Measurements from ENCODE around the gene UNC45B. TPM values are rescaled to one million over a fixed set of nuclear protein-coding genes. Genes with fewer than 3 reads are reported as not detected.

UNC45B gene
- total RNA-seq, 4 donors from 2014 or later = 0.05 to 0.31 (median 0.13) TPM; not detected in 1

DNA sequence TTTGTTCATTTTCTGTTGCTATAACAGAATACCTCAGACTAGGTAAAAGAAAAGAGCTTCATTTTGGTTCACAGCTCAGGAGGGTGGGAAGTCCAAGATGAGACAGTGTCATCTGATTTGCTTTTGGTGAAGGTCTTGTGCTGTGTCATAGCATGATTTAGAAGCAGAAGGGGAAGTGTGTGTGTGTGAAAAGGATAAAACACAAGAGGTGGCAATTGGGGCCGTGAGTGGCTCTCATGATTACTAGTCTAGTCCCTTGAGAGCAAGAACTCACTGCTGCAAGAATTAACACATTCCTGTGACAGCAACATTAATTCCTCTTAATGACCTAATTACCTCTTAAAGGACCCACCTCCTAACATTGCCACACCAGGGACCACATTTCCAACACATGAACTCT is 38.2 kb downstream of the UNC45B start:
- H3K9me3 ChIP-seq = no peaks in the 10 kb centered on the region
- H3K27me3 ChIP-seq = peaks cover 4% of the 10 kb centered on the region
- no peaks in the 10 kb centered on the region for H3K4me1 ChIP-seq
- H3K4me3 ChIP-seq = no peak overlapping the region
- WGBS, 2 donors (ENCODE audit: low coverage in 1 of 2) = 25 to 54% methylated on average over 1 of the region's 1 CpG
- TF ChIP-seq EP300 (IDR thresholded peaks at IDR 0.05) (no peak), POLR2AphosphoS5 (IDR thresholded peaks at IDR 0.05) (no peak), POLR2A (IDR thresholded peaks at IDR 0.05) (no peak)
- TF ChIP-seq, protein P1, sequence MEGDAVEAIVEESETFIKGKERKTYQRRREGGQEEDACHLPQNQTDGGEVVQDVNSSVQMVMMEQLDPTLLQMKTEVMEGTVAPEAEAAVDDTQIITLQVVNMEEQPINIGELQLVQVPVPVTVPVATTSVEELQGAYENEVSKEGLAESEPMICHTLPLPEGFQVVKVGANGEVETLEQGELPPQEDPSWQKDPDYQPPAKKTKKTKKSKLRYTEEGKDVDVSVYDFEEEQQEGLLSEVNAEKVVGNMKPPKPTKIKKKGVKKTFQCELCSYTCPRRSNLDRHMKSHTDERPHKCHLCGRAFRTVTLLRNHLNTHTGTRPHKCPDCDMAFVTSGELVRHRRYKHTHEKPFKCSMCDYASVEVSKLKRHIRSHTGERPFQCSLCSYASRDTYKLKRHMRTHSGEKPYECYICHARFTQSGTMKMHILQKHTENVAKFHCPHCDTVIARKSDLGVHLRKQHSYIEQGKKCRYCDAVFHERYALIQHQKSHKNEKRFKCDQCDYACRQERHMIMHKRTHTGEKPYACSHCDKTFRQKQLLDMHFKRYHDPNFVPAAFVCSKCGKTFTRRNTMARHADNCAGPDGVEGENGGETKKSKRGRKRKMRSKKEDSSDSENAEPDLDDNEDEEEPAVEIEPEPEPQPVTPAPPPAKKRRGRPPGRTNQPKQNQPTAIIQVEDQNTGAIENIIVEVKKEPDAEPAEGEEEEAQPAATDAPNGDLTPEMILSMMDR (IDR thresholded peaks at IDR 0.05) = no peak
- no peaks in the 10 kb centered on the region for H3K36me3 ChIP-seq
- no peak overlapping the region for H3K27ac ChIP-seq
- ATAC-seq = no peak

DNA sequence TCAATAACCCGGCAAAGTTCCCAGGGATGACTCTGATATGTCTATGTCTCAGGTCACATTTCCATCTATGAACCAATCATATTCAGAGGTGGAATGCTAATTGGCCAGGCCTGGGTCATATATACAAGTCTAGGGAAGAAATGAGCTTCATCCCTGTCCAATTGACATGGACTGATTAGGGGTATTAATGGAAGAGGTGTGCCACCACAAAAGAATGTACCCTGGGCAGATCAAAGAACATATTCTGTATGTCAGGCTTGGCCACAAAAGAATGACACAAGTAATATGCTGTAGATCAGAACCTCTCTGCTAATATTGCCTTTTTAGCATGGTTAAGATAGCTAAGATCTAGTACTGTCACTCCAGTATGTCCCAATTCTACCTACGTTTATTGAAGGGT is 39.9 kb downstream of the UNC45B start:
- no peak for ATAC-seq
- Histone ChIP-seq H3K9me3 (no peaks in the 10 kb centered on the region), H3K36me3 (no peaks in the 10 kb centered on the region), H3K27ac (no peak overlapping the region), H3K4me3 (no peak overlapping the region), H3K27me3 (peaks cover 4% of the 10 kb centered on the region), H3K4me1 (no peaks in the 10 kb centered on the region)
- WGBS, 2 donors (ENCODE audit: low coverage in 1 of 2) = 63 to 85% methylated on average over 1 to 2 of the region's 2 CpGs
- TF ChIP-seq POLR2A (IDR thresholded peaks at IDR 0.05) = no peak
- TF ChIP-seq, protein P1 (IDR thresholded peaks at IDR 0.05) = no peak
- no peak for TF ChIP-seq EP300 (IDR thresholded peaks at IDR 0.05)
- no peak for TF ChIP-seq POLR2AphosphoS5 (IDR thresholded peaks at IDR 0.05)

DNA sequence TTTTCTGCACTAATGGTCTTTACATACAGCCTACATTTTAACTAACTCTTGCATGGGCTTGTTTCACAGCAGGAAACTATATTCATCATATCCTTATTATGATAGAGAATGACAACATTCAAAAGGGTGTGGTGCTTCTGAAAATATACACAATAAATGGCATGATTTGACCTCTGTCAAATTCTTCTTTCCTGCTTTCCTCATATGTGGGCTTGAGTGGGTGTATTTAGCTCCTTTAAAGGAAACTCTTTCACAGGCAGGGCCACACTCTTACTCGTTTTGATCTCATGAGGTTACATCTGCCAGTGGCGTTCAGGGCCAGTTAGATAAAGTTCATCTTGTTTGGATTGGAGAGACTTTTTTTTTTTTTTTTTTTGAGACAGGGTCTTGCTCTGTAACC is 40.5 kb downstream of the UNC45B start:
- H3K27me3 ChIP-seq = peaks cover 4% of the 10 kb centered on the region
- no peaks in the 10 kb centered on the region for H3K4me1 ChIP-seq
- 26 to 53% methylated on average over 2 of the region's 2 CpGs for WGBS, 2 donors (ENCODE audit: low coverage in 1 of 2)
- no peaks in the 10 kb centered on the region for H3K36me3 ChIP-seq
- H3K9me3 ChIP-seq = no peaks in the 10 kb centered on the region
- no peak for ATAC-seq
- no peak overlapping the region for H3K4me3 ChIP-seq
- H3K27ac ChIP-seq = no peak overlapping the region
- no peak for TF ChIP-seq POLR2AphosphoS5 (IDR thresholded peaks at IDR 0.05)
- no peak for TF ChIP-seq POLR2A (IDR thresholded peaks at IDR 0.05)
- TF ChIP-seq, protein P1 (IDR thresholded peaks at IDR 0.05) = no peak

DNA sequence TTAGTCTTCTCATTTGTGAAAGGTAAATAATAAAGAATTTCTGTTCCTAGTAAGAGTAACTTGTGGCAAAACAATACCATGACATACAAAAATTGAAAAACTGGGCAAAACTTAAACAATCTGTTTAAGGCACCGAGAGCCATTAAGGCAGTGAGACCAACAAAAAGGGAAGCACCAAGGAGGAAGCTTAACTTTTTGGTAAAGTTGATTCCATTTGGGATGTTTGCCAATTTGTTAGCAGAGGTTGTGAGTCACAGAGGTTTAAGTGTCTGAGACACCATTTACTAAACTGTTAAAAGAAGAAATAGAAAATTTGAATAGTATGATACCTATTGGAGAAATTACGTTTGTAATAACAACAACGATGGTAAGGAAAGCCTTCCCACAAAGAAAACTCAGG is 41.7 kb downstream of the UNC45B start:
- no peak for TF ChIP-seq POLR2AphosphoS5 (IDR thresholded peaks at IDR 0.05)
- no peak for TF ChIP-seq POLR2A (IDR thresholded peaks at IDR 0.05)
- TF ChIP-seq, protein P1 (IDR thresholded peaks at IDR 0.05) = no peak
- TF ChIP-seq EP300 (IDR thresholded peaks at IDR 0.05) = no peak
- no peak overlapping the region for H3K27ac ChIP-seq
- ATAC-seq = no peak
- no peak overlapping the region for H3K4me3 ChIP-seq
- WGBS, 2 donors (ENCODE audit: low coverage in 1 of 2) = 64 to 84% methylated on average over 3 of the region's 3 CpGs
- no peaks in the 10 kb centered on the region for H3K27me3 ChIP-seq
- no peaks in the 10 kb centered on the region for H3K9me3 ChIP-seq
- no peaks in the 10 kb centered on the region for H3K4me1 ChIP-seq
- H3K36me3 ChIP-seq = no peaks in the 10 kb centered on the region

DNA sequence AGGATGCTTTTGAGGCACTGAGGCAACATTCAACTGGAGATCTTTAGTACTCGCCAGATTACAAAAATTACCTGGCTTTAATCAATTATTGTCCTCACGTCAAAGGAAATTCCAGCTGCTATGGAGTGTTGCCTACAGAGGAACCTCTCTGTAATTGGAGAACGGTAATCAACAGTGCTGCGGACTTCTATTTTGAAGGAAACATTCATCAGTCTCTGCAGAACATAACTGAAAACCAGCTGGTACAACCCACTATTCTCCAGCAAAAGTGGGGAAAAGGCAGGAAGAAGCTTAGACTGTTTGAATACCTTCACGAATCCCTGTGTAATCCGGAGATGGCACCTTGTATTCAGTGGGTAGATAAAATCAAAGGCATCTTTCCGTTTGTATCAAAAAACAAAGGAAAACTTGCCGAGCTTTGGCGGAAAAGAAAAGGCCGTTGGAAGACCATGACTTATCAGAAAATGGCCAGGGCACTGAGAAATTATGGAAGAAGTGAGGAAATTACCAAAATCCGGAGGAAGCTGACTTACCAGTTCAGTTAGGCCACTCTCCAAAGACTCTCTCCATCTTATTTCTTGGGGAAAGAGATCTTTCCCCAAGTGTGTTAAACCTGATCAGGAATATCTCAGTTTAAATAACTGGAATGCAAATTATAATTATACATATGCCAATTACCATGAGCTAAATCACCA is 43.5 kb downstream of the UNC45B start:
- H3K4me1 ChIP-seq = no peaks in the 10 kb centered on the region
- H3K27ac ChIP-seq = no peak overlapping the region
- 57 to 72% methylated on average over 10 to 11 of the region's 11 CpGs for WGBS, 2 donors (ENCODE audit: low coverage in 1 of 2)
- TF ChIP-seq POLR2A (IDR thresholded peaks at IDR 0.05) = no peak
- TF ChIP-seq POLR2AphosphoS5 (IDR thresholded peaks at IDR 0.05) = no peak
- TF ChIP-seq, protein P1 (IDR thresholded peaks at IDR 0.05) = no peak
- no peak for TF ChIP-seq EP300 (IDR thresholded peaks at IDR 0.05)
- H3K36me3 ChIP-seq = no peaks in the 10 kb centered on the region
- no peak for ATAC-seq
- no peaks in the 10 kb centered on the region for H3K9me3 ChIP-seq
- no peak overlapping the region for H3K4me3 ChIP-seq
- peaks cover 7% of the 10 kb centered on the region for H3K27me3 ChIP-seq

All from gastroesophageal sphincter (tissue), 4 donors.